Jurkat, Clone E6-1 (cell line): ENCODE data around the gene IL17RD. TPM values are rescaled to one million over a fixed set of nuclear protein-coding genes. Genes with fewer than 3 reads are reported as not detected.
A peak's percentile ranks its signal among the peaks of the same experiment; 100 is the strongest.

Experiments used
- DNase-seq: peaks from one replicate; pipeline ENCODE4 v3.0.0-alpha.2; 2011; ENCODE audit warnings: low read depth, low spot score
- H3K4me3 ChIP-seq: 2 replicates; pipeline ENCODE4 v1.5.1; 2011; ENCODE audit warnings: mild to moderate bottlenecking, low read length, control low read depth, moderate library complexity
- polyA plus RNA-seq: library from polyadenylated mRNA; unstranded; fragments of >200 nt; gene quantifications from one replicate; pipeline ENCODE4 v1.2.1, GENCODE V29; 2012; ENCODE audit warnings: missing spikeins; ENCODE audit not compliant: insufficient read length, insufficient read depth

The IL17RD gene
- 0.55 TPM for polyA plus RNA-seq

- H3K4me3 ChIP-seq, result peak within 1 kb of the TSS; percentile 46
- DNase-seq, result peak; percentile 35
Observed at GRCh38 chr3:57164657-57165573, at the start of gene IL17RD. TSS of gene IL17RD (minus strand) at chr3:57165353. CDS start at chr3:57165286, 67 bp downstream.

- no peak for DNase-seq
Observed at GRCh38 chr3:57206423-57206822, 41.3 kb upstream of the IL17RD start.

GRCh38 chr3:57199895-57200297 is 34.7 kb upstream of the IL17RD start, which contains the start of gene HESX1:
TSS of gene HESX1 (minus strand) at chr3:57199978. CDS start at chr3:57199918, 60 bp downstream.
- DNase-seq, result no peak
- no peak within 1 kb of the TSS for H3K4me3 ChIP-seq

More at GRCh38 chr3:57206423-57206822, 41.3 kb upstream of the IL17RD start:
- H3K4me3 ChIP-seq, result no peak overlapping the region

- DNase-seq, result no peak
- no peak overlapping the region for H3K4me3 ChIP-seq
Observed at GRCh38 chr3:57194641-57195040, 29.5 kb upstream of the IL17RD start.

GRCh38 chr3:57192028-57192427 is 26.9 kb upstream of the IL17RD start:
- no peak for DNase-seq
- no peak overlapping the region for H3K4me3 ChIP-seq

- no peak for DNase-seq
- no peak overlapping the region for H3K4me3 ChIP-seq
Observed at GRCh38 chr3:57184526-57184925, 19.4 kb upstream of the IL17RD start.

GRCh38 chr3:57179580-57180410 is 14.6 kb upstream of the IL17RD start:
- H3K4me3 ChIP-seq, result no peak overlapping the region
- DNase-seq, result no peak

- H3K4me3 ChIP-seq, result no peak overlapping the region
- no peak for DNase-seq
Observed at GRCh38 chr3:57176045-57176444, 10.9 kb upstream of the IL17RD start.

GRCh38 chr3:57173687-57174086 is 8.5 kb upstream of the IL17RD start:
- no peak overlapping the region for H3K4me3 ChIP-seq
- no peak for DNase-seq

GRCh38 chr3:57170946-57171345 is 5.8 kb upstream of the IL17RD start:
- no peak for DNase-seq
- H3K4me3 ChIP-seq, result no peak overlapping the region

- peak overlapping the region; percentile 5; the same call in 1 of the 2 replicates for H3K4me3 ChIP-seq
- DNase-seq, result peak; percentile 50
Observed at GRCh38 chr3:57169872-57170623, 4.9 kb upstream of the IL17RD start.

GRCh38 chr3:57169108-57169507 is 4.0 kb upstream of the IL17RD start:
- H3K4me3 ChIP-seq, result no peak overlapping the region
- DNase-seq, result no peak

GRCh38 chr3:57168151-57168550 is 3.0 kb upstream of the IL17RD start:
- DNase-seq, result no peak
- no peak overlapping the region for H3K4me3 ChIP-seq

- no peak for DNase-seq
- no peak overlapping the region for H3K4me3 ChIP-seq
Observed at GRCh38 chr3:57166660-57167059, 1.5 kb upstream of the IL17RD start.

GRCh38 chr3:57165641-57166040 is 488 bp upstream of the IL17RD start:
- H3K4me3 ChIP-seq, result no peak overlapping the region

GRCh38 chr3:57164217-57164656 is 916 bp downstream of the IL17RD start:
- H3K4me3 ChIP-seq, result no peak overlapping the region
- no peak for DNase-seq

More at GRCh38 chr3:57165641-57166040, 488 bp upstream of the IL17RD start:
- no peak for DNase-seq

- H3K4me3 ChIP-seq, result no peak overlapping the region
- DNase-seq, result no peak
Observed at GRCh38 chr3:57163751-57164150, 1.4 kb downstream of the IL17RD start.

GRCh38 chr3:57161915-57162314 is 3.2 kb downstream of the IL17RD start:
- no peak for DNase-seq
- no peak overlapping the region for H3K4me3 ChIP-seq
